ENCODE data around the gene NELL1.

- TF ChIP-seq EP300 (IDR thresholded peaks at IDR 0.05) (no peak), CTCF (IDR thresholded peaks at IDR 0.05) (no peak), POLR2A (IDR thresholded peaks at IDR 0.05) (no peak)
These were observed 155.4 kb downstream of the NELL1 start for GRCh38 chr11:20824773-20825172.
